Dermis microvascular lymphatic vessel endothelial cell (primary cell): ENCODE results near the gene CAMK2N2. TPM values are rescaled to one million over a fixed set of nuclear protein-coding genes. Genes with fewer than 3 reads are reported as not detected.

Experiments
- DNase-seq, 2 donors: peaks; one replicate each; pipeline versions ENCODE4 v3.0.0 to v3.0.0-alpha.2; 2010; ENCODE audit warnings: low read depth in 2 of 2
- total RNA-seq: library from RNA; depleted of rRNA; stranded (reverse); fragments of >200 nt; gene quantifications from 2 replicates; pipeline ENCODE4 v1.2.1, GENCODE V29; 2014

The CAMK2N2 gene
- total RNA-seq, 1 donor from 2014 or later, result not detected

- peak in 1 of 2 donors; percentile 43 for DNase-seq
Measured at GRCh38 chr3:184240384-184241140, 20.8 kb downstream of the CAMK2N2 start.

- DNase-seq, result no peak
Measured at GRCh38 chr3:184239708-184240107, 21.6 kb downstream of the CAMK2N2 start.

- DNase-seq, result no peak
Measured at GRCh38 chr3:184239221-184239620, 22.1 kb downstream of the CAMK2N2 start.

- no peak for DNase-seq
Measured at GRCh38 chr3:184238246-184238818, 23.0 kb downstream of the CAMK2N2 start.

- DNase-seq, result no peak
Measured at GRCh38 chr3:184237807-184238206, 23.5 kb downstream of the CAMK2N2 start.

- no peak for DNase-seq
Measured at GRCh38 chr3:184237211-184237610, 24.1 kb downstream of the CAMK2N2 start.

- DNase-seq, result no peak
Measured at GRCh38 chr3:184236636-184237035, 24.7 kb downstream of the CAMK2N2 start.

GRCh38 chr3:184236033-184236410 lies 25.3 kb downstream of the CAMK2N2 start:
- no peak for DNase-seq

GRCh38 chr3:184235381-184236032 lies 25.8 kb downstream of the CAMK2N2 start:
- no peak for DNase-seq

GRCh38 chr3:184234671-184235380 lies 26.5 kb downstream of the CAMK2N2 start:
- DNase-seq, result no peak

GRCh38 chr3:184234224-184234623 lies 27.1 kb downstream of the CAMK2N2 start:
- DNase-seq, result peak in 1 of 2 donors; percentile 67

- DNase-seq, result no peak
Measured at GRCh38 chr3:184233127-184233843, 28.1 kb downstream of the CAMK2N2 start.

- no peak for DNase-seq
Measured at GRCh38 chr3:184231671-184232070, 29.7 kb downstream of the CAMK2N2 start.

- DNase-seq, result no peak
Measured at GRCh38 chr3:184230603-184231528, 30.5 kb downstream of the CAMK2N2 start.

GRCh38 chr3:184230081-184230602 lies 31.2 kb downstream of the CAMK2N2 start:
- DNase-seq, result no peak

GRCh38 chr3:184229394-184230080 lies 31.8 kb downstream of the CAMK2N2 start, which contains the start of gene VWA5B2:
Gene VWA5B2, plus strand, starts transcription at chr3:184229585. Its CDS starts 944 bp downstream, at chr3:184230529.
- DNase-seq, result peak in 1 of 2 donors; percentile 71

- DNase-seq, result no peak
Measured at GRCh38 chr3:184228376-184229137, 32.8 kb downstream of the CAMK2N2 start.

GRCh38 chr3:184227481-184227935 lies 33.8 kb downstream of the CAMK2N2 start:
- DNase-seq, result peak in 1 of 2 donors; percentile 44
